Endothelial cell of umbilical vein (primary cell): ENCODE results near the gene AADAT. TPM values are rescaled to one million over a fixed set of nuclear protein-coding genes. Genes with fewer than 3 reads are reported as not detected.

Experiments
- BruUV-seq: library from RNA; stranded (reverse); fragments of 400-500 nt; replicated peaks from 2 replicates; lab custom pipeline; 2021; lab: Mats Ljungman, UMichigan
- CTCF ChIA-PET: fragments of 300-600, 350-600 bp; sonication (Branson Sonifier 250); formaldehyde crosslinking; loops from one replicate; lab custom pipeline; 2021; ENCODE audit warnings: antibody characterized with exemption, inconsistent platforms; lab: Charles Lee
- POLR2A ChIA-PET: fragments of 300-600, 350-600 bp; sonication (Branson Sonifier 250); formaldehyde crosslinking; loops from one replicate; lab custom pipeline; 2021; ENCODE audit warnings: antibody characterized with exemption, inconsistent platforms; lab: Charles Lee
- DNase-seq: peaks from one replicate; pipeline ENCODE4 v3.0.0-alpha.2; 2011; ENCODE audit warnings: low read depth, low spot score
- FAIRE-seq: peaks from 2 replicates; lab custom pipeline; 2011; peaks lifted over from hg19 to GRCh38; lab: Jason Lieb, UNC
- H2AFZ ChIP-seq: 2 replicates; pipeline ENCODE4 v1.6.0; 2012; ENCODE audit warnings: low read depth, low read length, control low read depth, inconsistent platforms
- H3K27ac ChIP-seq: 2 replicates; pipeline ENCODE4 v1.5.1; 2011; ENCODE audit warnings: low read depth, mild to moderate bottlenecking, control low read depth, low read length, moderate library complexity; ENCODE audit not compliant: insufficient read depth
- H3K27me3 ChIP-seq, 2 experiments: 2 replicates each; pipeline versions ENCODE4 v1.6.0 to v1.6.1; 2011; ENCODE audit warnings: low read length in 2 of 2, mixed read lengths in 1 of 2; ENCODE audit not compliant: control insufficient read depth in 2 of 2, insufficient read depth in 2 of 2
- H3K36me3 ChIP-seq, 2 experiments: 2 replicates in 1 of 2; 3 replicates in 1 of 2; pipeline ENCODE4 v1.5.1; 2011; ENCODE audit warnings: low read length in 2 of 2, mild to moderate bottlenecking in 1 of 2, moderate library complexity in 1 of 2; ENCODE audit not compliant: control insufficient read depth in 2 of 2, insufficient read depth in 2 of 2; ENCODE audit errors: extremely low read depth in 1 of 2
- H3K4me1 ChIP-seq: 3 replicates; pipeline ENCODE4 v1.5.1; 2011; ENCODE audit warnings: mild to moderate bottlenecking, low read length; ENCODE audit not compliant: control insufficient read depth, insufficient read depth; ENCODE audit errors: extremely low read depth
- H3K4me2 ChIP-seq: 2 replicates; pipeline ENCODE4 v1.6.1; 2011; ENCODE audit warnings: low read length, control low read depth, mixed read lengths; ENCODE audit not compliant: insufficient read depth
- H3K4me3 ChIP-seq, 3 experiments: fragments of 200-600 bp in 1 of 3; sonication (generic), shearing (Covaris generic) in 1 of 3; replicated peaks in 1 of 3; 2 replicates each; pipeline ENCODE4 v1.5.1; 2011 to 2016; ENCODE audit warnings: control low read depth in 3 of 3, low read length in 3 of 3, mild to moderate bottlenecking in 2 of 3, inconsistent platforms in 1 of 3, low read depth in 1 of 3, moderate library complexity in 1 of 3; ENCODE audit not compliant: insufficient read depth in 1 of 3
- H3K79me2 ChIP-seq: 2 replicates; pipeline ENCODE4 v1.6.0; 2012; ENCODE audit warnings: low read length, inconsistent platforms; ENCODE audit not compliant: control insufficient read depth, insufficient read depth
- H3K9ac ChIP-seq: replicated peaks from 2 replicates; pipeline ENCODE3; 2011; ENCODE audit warnings: low read length, control low read depth; ENCODE audit not compliant: insufficient read depth; ENCODE audit errors: extremely low read depth
- H3K9me1 ChIP-seq: replicated peaks from 3 replicates; pipeline ENCODE4 v1.6.0; 2011; ENCODE audit warnings: mild to moderate bottlenecking, low read length; ENCODE audit not compliant: control insufficient read depth, insufficient read depth; ENCODE audit errors: extremely low read depth
- H3K9me3 ChIP-seq: replicated peaks from 2 replicates; pipeline ENCODE4 v1.5.1; 2012; ENCODE audit warnings: low read length, inconsistent platforms; ENCODE audit not compliant: control insufficient read depth, insufficient read depth
- H4K20me1 ChIP-seq: replicated peaks from 2 replicates; pipeline ENCODE3; 2011; ENCODE audit warnings: mild to moderate bottlenecking, low read length; ENCODE audit not compliant: control insufficient read depth, insufficient read depth; ENCODE audit errors: extremely low read depth
- EZH2 ChIP-seq: IDR thresholded peaks from 2 replicates; pipeline ENCODE4 v1.6.1; 2012; ENCODE audit warnings: borderline replicate concordance, low read depth, mild to moderate bottlenecking, moderate library complexity, low read length, inconsistent platforms; ENCODE audit not compliant: severe bottlenecking
- FOS ChIP-seq: IDR thresholded peaks from 2 replicates; pipeline ENCODE4 v1.6.1; 2011; ENCODE audit warnings: mild to moderate bottlenecking, low read length, moderate library complexity, borderline replicate concordance; ENCODE audit not compliant: insufficient read depth
- GATA2 ChIP-seq: IDR thresholded peaks from 2 replicates; pipeline ENCODE4 v1.7.0; 2011; ENCODE audit warnings: low read depth, mild to moderate bottlenecking, moderate library complexity, mixed read lengths, low read length; ENCODE audit not compliant: insufficient read length, insufficient read depth
- JUN ChIP-seq: IDR thresholded peaks from 2 replicates; pipeline ENCODE4 v1.6.1; 2011; ENCODE audit warnings: borderline replicate concordance, low read depth; ENCODE audit not compliant: insufficient read length, insufficient read depth
- MYC ChIP-seq: IDR thresholded peaks from one replicate; pipeline ENCODE4 v1.6.1; 2011; ENCODE audit warnings: mild to moderate bottlenecking, low read depth, low read length
- POLR2A ChIP-seq: IDR thresholded peaks from 2 replicates; pipeline ENCODE4 v1.6.1; 2012; ENCODE audit warnings: low read depth, mild to moderate bottlenecking, control low read depth, low read length
- POLR2AphosphoS5 ChIP-seq: IDR thresholded peaks from 2 replicates; pipeline ENCODE4 v1.6.1; 2012; ENCODE audit warnings: low read depth, mild to moderate bottlenecking, control low read depth, low read length, moderate library complexity; ENCODE audit not compliant: insufficient read depth
- dilution Hi-C: fragments of 300-500 bp; cut with MboI; formaldehyde crosslinking; loops from one replicate; pipeline ENCODE4 v1.15.0; 2019; ENCODE audit warnings: low sequenced_read_pairs; ENCODE audit not compliant: extremely low pct_ligation_motif_present
- intact Hi-C: fragments of 100-400 bp; cut with micrococcal nuclease; formaldehyde crosslinking; loops from one replicate; pipeline ENCODE4 v1.10.0; 2022
- polyA plus RNA-seq, 4 experiments: library from polyadenylated mRNA; depleted of rRNA in 3 of 4; stranded (reverse) in 3 of 4; unstranded in 1 of 4; fragments of >200 nt; gene quantifications; 2 replicates each; pipeline versions ENCODE4 v1.2.1 to v1.2.3, GENCODE V29; 2011 to 2012; ENCODE audit warnings: missing spikeins in 1 of 4
- total RNA-seq: library from RNA; stranded (reverse); gene quantifications from 2 replicates; pipeline ENCODE4 v1.2.3, GENCODE V29; 2021
- TF ChIP-seq, protein P1 (sequence below): IDR thresholded peaks from 2 replicates; pipeline ENCODE4 v1.6.1; 2011; ENCODE audit not compliant: insufficient read depth, insufficient read length
- TF ChIP-seq, protein P2 (sequence below), 2 donors: IDR thresholded peaks; 1 replicate in 1 of 2; 2 replicates in 1 of 2; pipeline ENCODE4 v1.5.1; 2011; ENCODE audit warnings: low read length in 2 of 2, mild to moderate bottlenecking in 2 of 2, moderate library complexity in 2 of 2, control low read depth in 1 of 2, inconsistent platforms in 1 of 2, low read depth in 1 of 2; ENCODE audit not compliant: insufficient read depth in 1 of 2; ENCODE audit errors: extremely low read depth in 1 of 2

AADAT gene
- total and polyA plus RNA-seq, 2 donors (not counting 3 experiments of a cell fraction or from before 2014, with no cell fraction given) = 1.8 to 2.5 TPM

GRCh38 chr4:170083541-170083940 is 6.2 kb downstream of the AADAT start:
- Histone ChIP-seq H3K27ac (no peak overlapping the region), H3K36me3 (no peaks in the 10 kb centered on the region), H3K9me3 (no peaks in the 10 kb centered on the region), H3K79me2 (no peaks in the 10 kb centered on the region), H3K27me3 (no peaks in the 10 kb centered on the region), H3K4me3 (no peak overlapping the region), H4K20me1 (no peaks in the 10 kb centered on the region), H2AFZ (no peak overlapping the region), H3K9me1 (no peaks in the 10 kb centered on the region), H3K4me1 (peaks cover under 1% of the 10 kb centered on the region), H3K4me2 (no peak overlapping the region), H3K9ac (no peak overlapping the region)
- dilution Hi-C loops = no loop called here
- ChIA-PET CTCF (no interaction called here), POLR2A (no interaction called here)
- TF ChIP-seq POLR2A (no peak), JUN (no peak), GATA2 (no peak), POLR2AphosphoS5 (no peak), FOS (no peak), EZH2 (no peak), MYC (no peak)
- TF ChIP-seq, protein P1, sequence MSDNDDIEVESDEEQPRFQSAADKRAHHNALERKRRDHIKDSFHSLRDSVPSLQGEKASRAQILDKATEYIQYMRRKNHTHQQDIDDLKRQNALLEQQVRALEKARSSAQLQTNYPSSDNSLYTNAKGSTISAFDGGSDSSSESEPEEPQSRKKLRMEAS = no peak
- TF ChIP-seq, protein P2, sequence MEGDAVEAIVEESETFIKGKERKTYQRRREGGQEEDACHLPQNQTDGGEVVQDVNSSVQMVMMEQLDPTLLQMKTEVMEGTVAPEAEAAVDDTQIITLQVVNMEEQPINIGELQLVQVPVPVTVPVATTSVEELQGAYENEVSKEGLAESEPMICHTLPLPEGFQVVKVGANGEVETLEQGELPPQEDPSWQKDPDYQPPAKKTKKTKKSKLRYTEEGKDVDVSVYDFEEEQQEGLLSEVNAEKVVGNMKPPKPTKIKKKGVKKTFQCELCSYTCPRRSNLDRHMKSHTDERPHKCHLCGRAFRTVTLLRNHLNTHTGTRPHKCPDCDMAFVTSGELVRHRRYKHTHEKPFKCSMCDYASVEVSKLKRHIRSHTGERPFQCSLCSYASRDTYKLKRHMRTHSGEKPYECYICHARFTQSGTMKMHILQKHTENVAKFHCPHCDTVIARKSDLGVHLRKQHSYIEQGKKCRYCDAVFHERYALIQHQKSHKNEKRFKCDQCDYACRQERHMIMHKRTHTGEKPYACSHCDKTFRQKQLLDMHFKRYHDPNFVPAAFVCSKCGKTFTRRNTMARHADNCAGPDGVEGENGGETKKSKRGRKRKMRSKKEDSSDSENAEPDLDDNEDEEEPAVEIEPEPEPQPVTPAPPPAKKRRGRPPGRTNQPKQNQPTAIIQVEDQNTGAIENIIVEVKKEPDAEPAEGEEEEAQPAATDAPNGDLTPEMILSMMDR (IDR thresholded peaks at IDR 0.05; ENCODE audit: extremely low read depth in 1 of 2, insufficient read depth in 1 of 2, low read depth in 1 of 2, low read length in 2 of 2) = no peak
- no TSS peak for BruUV-seq
- intact Hi-C loops = no loop called here
- DNase-seq (no peak), FAIRE-seq (no peak)
